H7 (cell line): ENCODE measurements around the gene PCDH7. TPM values are rescaled to one million over a fixed set of nuclear protein-coding genes. Genes with fewer than 3 reads are reported as not detected.

Experiments used
- DNase-seq: peaks from one replicate; pipeline ENCODE4 v3.0.0; 2012
- H3K27me3 ChIP-seq: 2 replicates; pipeline ENCODE4 v1.6.0; 2011; ENCODE audit warnings: mild to moderate bottlenecking, low read length; ENCODE audit not compliant: control insufficient read depth, insufficient read depth
- H3K36me3 ChIP-seq: replicated peaks from 2 replicates; pipeline ENCODE4 v1.5.1; 2011; ENCODE audit warnings: low read length; ENCODE audit not compliant: control insufficient read depth, insufficient read depth
- H3K4me3 ChIP-seq: 2 replicates; pipeline ENCODE4 v1.5.1; 2011; ENCODE audit warnings: low read depth, mild to moderate bottlenecking, control low read depth, low read length, moderate library complexity; ENCODE audit not compliant: insufficient read depth
- total RNA-seq: library from RNA; depleted of rRNA; stranded (reverse); fragments of >200 nt; shearing (Covaris generic); gene quantifications from 2 replicates; pipeline ENCODE4 v1.2.3, GENCODE V29; 2014; rRNA removed

PCDH7 gene, protein sequence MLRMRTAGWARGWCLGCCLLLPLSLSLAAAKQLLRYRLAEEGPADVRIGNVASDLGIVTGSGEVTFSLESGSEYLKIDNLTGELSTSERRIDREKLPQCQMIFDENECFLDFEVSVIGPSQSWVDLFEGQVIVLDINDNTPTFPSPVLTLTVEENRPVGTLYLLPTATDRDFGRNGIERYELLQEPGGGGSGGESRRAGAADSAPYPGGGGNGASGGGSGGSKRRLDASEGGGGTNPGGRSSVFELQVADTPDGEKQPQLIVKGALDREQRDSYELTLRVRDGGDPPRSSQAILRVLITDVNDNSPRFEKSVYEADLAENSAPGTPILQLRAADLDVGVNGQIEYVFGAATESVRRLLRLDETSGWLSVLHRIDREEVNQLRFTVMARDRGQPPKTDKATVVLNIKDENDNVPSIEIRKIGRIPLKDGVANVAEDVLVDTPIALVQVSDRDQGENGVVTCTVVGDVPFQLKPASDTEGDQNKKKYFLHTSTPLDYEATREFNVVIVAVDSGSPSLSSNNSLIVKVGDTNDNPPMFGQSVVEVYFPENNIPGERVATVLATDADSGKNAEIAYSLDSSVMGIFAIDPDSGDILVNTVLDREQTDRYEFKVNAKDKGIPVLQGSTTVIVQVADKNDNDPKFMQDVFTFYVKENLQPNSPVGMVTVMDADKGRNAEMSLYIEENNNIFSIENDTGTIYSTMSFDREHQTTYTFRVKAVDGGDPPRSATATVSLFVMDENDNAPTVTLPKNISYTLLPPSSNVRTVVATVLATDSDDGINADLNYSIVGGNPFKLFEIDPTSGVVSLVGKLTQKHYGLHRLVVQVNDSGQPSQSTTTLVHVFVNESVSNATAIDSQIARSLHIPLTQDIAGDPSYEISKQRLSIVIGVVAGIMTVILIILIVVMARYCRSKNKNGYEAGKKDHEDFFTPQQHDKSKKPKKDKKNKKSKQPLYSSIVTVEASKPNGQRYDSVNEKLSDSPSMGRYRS (N-terminal part only)
- total RNA-seq, result 3.7 and 8.2 TPM in 2 replicates

DNA sequence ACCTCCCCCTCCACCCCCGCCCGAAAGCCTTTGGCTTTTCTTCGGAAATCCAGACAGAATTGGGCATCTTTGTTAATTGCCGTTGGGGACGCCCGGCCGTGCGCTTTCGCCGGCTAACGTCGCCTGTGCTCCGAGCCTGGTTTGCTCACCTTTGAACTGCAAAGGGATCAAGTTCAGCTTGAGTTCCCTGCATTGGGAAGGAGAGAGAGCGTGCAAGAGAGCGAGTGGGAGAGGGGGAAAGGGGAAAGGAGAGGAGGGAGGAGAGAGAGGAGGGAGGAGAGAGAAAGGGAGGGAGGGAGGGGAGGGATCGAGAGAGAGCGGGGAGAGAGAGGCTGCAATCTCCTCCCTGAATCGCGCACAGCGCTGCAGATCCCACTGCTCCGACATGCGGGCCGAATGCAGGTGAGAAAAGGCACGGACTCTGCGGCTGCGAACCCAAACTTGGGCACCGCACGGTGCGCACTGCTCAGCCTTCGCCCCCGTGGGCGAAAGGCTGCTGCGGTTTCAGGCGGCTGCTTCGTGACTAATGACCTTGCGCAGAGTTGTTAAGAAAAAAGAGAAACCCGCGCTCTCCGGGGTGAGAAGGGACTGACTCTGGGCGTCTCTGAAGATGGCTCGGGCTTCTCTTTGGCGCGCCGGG is at the start of gene PCDH7:
Gene PCDH7 (plus strand): TSS at position 349 of the 640 bp plus-strand sequence. CDS start 1,054 bp downstream, outside the sequence.
- Histone ChIP-seq H3K4me3 (peak within 1 kb of the TSS; percentile 80), H3K27me3 (peaks cover 60% of the 10 kb centered on the region), H3K36me3 (no peaks in the 10 kb centered on the region)
- DNase-seq, result peak; percentile 73

DNA sequence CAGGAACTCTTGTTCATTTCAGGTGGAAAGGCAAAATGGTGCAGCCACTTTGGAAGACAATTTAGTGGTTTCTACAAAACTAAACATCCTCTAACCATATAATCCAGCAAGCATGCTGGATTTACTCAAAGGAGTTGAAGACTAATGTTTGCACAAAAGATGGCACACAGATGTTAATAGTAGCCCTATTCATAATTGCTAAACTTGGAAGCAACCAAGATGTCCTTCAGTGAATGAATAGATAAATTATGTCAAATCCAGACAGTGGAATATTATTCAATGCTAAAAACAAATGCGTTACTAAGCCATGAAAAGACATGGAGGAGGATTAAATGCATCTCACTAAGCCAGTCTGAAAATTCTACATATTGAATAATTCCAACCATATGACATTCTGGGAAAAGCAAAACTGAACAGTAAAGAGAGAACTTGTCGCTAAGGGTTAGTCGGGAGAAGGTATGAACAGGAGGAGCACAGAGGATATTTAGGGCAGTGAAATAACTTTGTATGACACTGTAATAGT is 48.2 kb upstream of the PCDH7 start:
- DNase-seq, result no peak
- Histone ChIP-seq H3K27me3 (no peaks in the 10 kb centered on the region), H3K36me3 (no peaks in the 10 kb centered on the region), H3K4me3 (no peak overlapping the region)

DNA sequence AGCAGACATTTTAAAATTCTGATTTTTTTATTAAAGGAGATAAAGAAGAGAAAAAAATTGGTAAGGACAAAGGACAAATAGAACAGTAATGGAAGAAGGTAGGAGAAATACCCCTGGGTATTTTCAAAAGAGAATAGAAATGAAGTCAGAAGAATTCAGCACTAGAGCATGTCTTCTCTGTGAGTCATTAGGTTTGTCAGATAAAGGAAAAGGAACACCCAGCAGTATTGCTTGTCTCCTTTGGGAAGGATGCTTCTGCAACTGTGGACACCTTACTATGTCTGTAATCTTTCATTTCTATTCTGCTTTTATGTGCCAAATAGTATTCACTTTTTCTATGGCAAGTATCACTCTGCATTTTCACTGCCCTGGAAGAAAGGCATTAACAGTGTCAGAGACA is 24.0 kb upstream of the PCDH7 start:
- Histone ChIP-seq H3K27me3 (no peaks in the 10 kb centered on the region), H3K4me3 (no peak overlapping the region), H3K36me3 (no peaks in the 10 kb centered on the region)
- no peak for DNase-seq

DNA sequence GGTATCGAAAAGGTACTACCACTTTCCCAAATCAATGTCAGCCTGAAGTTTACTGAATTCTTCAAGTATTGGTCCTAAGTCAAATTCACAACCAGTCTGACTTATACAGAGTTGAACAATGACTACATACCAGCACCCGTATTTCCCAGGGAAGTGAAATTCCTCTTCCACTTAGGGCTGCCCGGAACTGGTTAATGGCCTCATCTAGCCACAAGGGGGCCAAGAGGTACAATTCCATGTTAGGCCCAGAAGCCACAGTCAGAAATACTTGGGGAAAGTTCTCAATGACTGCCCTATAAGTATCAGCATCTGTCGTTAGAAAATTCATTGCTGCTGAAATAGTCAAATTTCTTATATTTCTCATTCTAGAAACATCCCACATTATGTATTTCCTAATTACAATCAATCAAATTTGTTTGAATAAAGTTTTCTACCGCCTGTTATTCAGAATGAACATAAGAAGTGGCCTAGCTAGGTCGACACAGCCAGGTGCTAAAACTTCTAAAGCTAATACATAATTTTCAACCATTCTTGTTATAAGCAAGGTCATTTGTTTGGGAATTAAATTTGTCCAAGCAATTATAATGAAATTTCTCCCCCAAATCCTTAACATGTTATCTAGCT is 5.6 kb upstream of the PCDH7 start:
- Histone ChIP-seq H3K27me3 (peaks cover 18% of the 10 kb centered on the region), H3K36me3 (no peaks in the 10 kb centered on the region), H3K4me3 (no peak overlapping the region)
- DNase-seq, result peak; percentile 58

DNA sequence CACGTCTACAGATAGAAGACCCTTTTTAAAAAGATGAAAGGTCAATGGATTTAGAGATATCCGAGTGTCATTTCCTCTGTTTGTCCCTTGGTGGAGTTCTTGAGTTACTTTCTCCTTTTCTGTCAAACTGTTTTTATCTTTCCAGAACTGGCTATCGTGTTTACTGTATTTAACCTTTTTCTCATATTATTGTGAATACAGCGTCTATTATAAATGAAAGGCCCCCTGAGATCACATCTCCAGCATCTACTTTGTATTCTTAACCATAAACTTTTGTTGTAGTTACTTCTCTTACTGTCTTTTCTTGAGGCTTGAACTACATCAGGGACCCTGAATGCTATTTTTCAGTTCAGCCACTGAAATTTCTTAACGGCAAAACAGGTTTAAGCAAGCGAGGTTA is 4.0 kb upstream of the PCDH7 start:
- DNase-seq, result peak; percentile 37
- peak overlapping the region; percentile 80 for H3K4me3 ChIP-seq
- H3K27me3 ChIP-seq, result peaks cover 31% of the 10 kb centered on the region
- no peaks in the 10 kb centered on the region for H3K36me3 ChIP-seq

DNA sequence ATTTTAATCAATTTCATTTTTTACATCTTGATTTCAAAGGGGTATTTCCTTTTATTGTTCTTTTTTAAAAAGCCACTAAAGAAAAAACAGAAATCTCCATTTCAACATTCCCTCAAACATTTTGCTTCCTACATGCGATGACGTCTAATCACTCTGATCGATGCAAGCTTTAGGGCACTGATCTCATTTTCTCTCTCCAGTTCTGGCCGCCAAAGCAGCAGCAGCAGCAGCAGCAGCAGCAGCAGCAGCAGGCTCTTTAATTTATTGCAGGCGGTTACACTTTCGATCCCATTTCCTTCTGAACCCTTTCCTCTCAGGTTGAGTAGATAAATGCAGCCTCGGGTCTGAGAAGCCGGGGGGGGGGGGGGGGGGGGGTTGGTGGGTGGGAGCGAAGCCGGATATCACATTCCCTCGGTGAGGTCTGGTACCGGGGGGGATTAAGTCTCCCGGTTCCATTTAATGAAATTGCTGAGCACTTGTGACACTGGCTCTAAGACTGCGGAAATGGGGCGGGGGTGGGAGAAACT is 3.4 kb upstream of the PCDH7 start:
- H3K27me3 ChIP-seq, result peaks cover 37% of the 10 kb centered on the region
- peak overlapping the region; percentile 80 for H3K4me3 ChIP-seq
- no peaks in the 10 kb centered on the region for H3K36me3 ChIP-seq
- DNase-seq, result no peak

DNA sequence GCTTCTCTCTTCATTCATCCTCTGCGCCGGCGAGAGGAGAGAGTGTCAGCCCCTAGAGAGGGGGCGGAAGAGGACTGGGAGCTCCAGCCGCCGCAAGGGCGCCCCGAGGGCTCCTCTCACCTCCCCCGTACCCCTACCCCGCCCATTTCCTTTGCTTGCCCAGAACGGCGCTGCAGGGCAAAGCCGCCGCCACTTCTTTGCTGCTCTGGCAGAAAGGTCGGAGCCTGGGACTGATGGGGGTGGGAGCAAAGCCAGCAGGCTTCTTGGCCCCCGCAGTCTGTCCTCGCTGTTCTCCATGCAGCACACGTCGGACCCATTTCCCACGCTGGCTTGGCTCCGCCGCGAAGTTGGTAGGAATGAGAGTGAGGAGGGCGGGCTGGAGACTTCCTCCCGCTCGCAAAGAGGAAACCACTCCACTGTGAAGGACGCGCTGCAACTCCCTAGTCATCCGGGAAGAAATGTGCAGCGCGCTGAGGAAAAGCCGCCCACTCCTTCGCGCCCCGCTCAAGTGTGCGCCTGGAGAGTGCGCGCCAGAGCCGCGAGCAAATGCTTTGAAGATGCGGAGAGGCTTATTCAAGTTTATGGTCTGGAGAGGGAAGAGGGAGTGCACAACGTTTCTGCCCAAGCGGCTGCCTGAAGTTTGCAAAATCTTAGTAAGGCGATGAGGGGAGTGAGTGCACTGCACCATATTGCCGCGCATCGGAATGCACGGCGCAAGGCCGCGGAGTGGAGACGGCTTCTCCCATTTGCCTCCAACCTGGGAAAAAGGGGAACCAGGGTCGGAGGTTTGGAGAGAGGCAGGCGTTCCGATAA is 2.8 kb upstream of the PCDH7 start:
- peak; percentile 85 for DNase-seq
- Histone ChIP-seq H3K27me3 (peaks cover 42% of the 10 kb centered on the region), H3K36me3 (no peaks in the 10 kb centered on the region), H3K4me3 (peak overlapping the region; percentile 80)

DNA sequence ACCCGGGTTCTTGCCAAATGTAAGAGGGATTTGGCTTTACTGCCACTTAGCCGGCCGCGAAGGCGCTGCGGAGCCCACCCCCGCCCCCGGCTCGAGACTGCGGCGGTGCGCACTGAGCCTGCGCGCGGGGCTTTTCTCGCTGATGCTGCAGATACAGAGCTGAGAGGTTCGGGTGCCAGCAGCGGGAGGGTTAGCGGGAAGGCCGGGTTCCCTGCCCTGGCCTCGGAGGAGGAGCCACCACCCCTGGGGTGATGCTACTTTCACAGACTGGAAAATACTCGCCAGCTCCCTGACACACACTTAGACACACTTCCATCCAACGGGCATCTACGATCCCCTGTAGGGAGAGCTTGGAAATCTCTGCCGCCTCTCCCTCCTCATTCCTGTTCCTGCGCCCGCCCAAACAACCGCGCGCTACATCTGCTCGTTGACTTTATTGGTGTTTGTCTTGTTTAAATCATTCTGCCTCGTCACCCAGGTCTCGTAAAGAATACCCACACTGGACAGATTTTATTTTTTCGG is 2.1 kb upstream of the PCDH7 start:
- H3K4me3 ChIP-seq, result peak overlapping the region; percentile 80
- no peaks in the 10 kb centered on the region for H3K36me3 ChIP-seq
- DNase-seq, result peak; percentile 78
- peaks cover 49% of the 10 kb centered on the region for H3K27me3 ChIP-seq

DNA sequence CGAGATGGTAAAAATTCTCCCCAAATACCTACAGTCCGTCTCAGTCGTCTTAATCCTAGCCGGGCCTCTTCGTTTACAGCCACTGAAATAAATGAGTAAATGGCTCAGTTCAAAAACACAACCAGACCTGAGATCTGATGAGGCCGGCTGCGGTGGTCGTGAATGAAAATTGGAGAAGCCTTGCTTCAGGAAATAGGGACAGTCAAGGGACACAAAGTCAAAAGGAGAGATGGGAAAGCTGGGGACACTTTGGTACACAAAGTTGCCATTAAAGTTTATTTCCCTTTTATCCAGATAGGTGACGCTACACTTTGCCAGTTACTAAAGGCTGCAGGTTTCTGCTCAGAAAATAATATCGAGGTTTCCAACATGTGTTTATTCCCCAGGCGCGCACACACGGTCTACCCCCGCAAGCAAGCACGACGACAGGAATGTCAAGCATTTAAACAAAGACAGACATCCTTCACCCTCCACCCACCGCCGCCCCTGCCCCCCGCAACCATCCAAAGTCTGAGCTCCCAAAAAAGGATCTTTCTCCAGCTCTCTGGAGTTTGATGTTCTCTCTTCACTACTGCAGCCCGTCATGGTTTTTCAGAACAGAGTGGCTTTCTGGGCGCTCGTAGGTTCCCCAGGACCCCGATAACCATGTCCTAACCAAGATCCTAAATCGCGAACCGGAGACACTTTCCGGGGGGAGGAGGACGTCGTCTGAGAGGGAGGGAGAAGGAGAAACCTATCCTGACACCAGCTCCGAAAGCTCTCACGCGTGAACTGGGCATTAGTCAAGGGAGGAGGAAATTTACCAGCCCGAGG is 1.3 kb upstream of the PCDH7 start:
- Histone ChIP-seq H3K4me3 (peak overlapping the region; percentile 80), H3K27me3 (peaks cover 57% of the 10 kb centered on the region), H3K36me3 (no peaks in the 10 kb centered on the region)
- DNase-seq, result peak; percentile 43

DNA sequence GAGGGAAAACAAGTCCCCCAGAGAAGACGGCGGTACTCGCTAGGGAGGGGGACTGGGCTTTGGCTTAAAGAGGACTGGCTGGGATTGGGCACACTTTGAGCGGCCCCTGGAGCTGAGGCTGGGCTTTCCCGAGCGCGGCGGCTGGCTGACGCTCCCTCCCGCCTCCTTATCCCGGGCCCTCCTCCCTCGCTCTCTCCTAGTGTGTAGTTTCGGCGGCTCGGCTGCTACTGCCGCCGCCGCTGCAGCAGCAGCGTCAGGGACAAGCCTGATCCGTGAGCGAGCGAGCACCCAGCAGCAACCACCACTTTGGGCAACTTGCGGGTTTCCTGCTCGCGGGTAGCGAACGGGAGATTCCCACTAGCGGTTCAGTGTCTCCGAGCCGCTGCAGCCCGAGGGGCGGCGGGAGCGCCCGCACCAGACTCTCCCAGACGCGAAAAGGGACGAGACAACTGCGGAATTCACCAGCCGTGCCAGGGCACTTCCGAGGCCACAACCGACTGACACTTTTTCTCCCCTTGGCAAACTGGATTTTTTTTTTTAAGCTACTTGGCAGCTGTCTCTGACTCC is 632 bp upstream of the PCDH7 start:
- peak; percentile 83 for DNase-seq
- H3K36me3 ChIP-seq, result no peaks in the 10 kb centered on the region
- peaks cover 60% of the 10 kb centered on the region for H3K27me3 ChIP-seq
- H3K4me3 ChIP-seq, result peak overlapping the region; percentile 80

DNA sequence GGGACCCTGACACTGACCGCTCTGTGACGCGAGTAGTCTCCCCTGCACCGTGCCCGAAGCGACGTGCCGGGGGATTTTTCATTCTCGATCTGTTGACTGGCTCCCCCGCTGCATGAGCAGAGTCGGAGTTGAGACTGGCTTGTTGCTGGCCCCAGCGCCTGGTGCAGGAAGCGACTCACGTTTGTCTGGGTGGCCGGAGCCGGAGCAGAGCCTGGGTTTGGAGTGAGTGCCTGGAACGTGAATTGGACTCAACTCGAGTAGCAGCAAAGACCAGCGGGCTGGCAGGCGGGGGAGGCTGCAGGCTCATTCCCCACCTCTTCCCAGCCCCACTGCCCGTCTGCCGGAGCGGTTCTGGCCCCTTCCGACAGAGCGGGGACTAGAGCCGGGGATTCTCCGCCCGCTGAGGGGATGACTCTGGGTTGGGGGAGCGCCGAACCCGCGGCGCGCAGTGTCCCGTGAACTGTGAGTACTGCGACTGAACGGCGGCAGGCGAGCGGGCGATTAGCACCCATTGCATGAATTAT is 554 bp downstream of the PCDH7 start:
- Histone ChIP-seq H3K4me3 (peak overlapping the region; percentile 80), H3K27me3 (peaks cover 60% of the 10 kb centered on the region), H3K36me3 (no peaks in the 10 kb centered on the region)
- DNase-seq, result peak; percentile 66
